CD14-positive monocyte (primary cell): ENCODE data around the gene CD44. TPM values are rescaled to one million over a fixed set of nuclear protein-coding genes. Genes with fewer than 3 reads are reported as not detected.

Source experiments
- DNase-seq, 3 donors: peaks; one replicate each; pipeline ENCODE4 v3.0.0-alpha.2; 2011 to 2022
- H2AFZ ChIP-seq: 2 replicates; pipeline ENCODE4 v1.6.0; 2012; ENCODE audit warnings: mild to moderate bottlenecking, low read depth, low read length, inconsistent platforms; ENCODE audit not compliant: insufficient read depth, poor library complexity, severe bottlenecking
- H3K27ac ChIP-seq, 2 donors: 1 replicate in 1 of 2; 2 replicates in 1 of 2; pipeline ENCODE4 v1.5.1; 2012 to 2013; ENCODE audit warnings: low read length in 2 of 2, control low read depth in 1 of 2, inconsistent platforms in 1 of 2, low read depth in 1 of 2, mild to moderate bottlenecking in 1 of 2
- H3K27me3 ChIP-seq, 2 donors: one replicate each; pipeline versions ENCODE4 v1.6.0 to v1.6.1; 2011 to 2013; ENCODE audit warnings: low read length in 2 of 2; ENCODE audit not compliant: control insufficient read depth in 2 of 2, insufficient read depth in 2 of 2
- H3K36me3 ChIP-seq, 2 donors: replicated peaks in 1 of 2; 1 replicate in 1 of 2; 2 replicates in 1 of 2; pipeline versions ENCODE4 v1.5.1 to v1.6.1; 2012 to 2013; ENCODE audit warnings: low read length in 2 of 2, control low read depth in 1 of 2, inconsistent platforms in 1 of 2, mild to moderate bottlenecking in 1 of 2; ENCODE audit not compliant: insufficient read depth in 2 of 2, control insufficient read depth in 1 of 2
- H3K4me1 ChIP-seq, 2 donors: 1 replicate in 1 of 2; 2 replicates in 1 of 2; pipeline versions ENCODE4 v1.5.1 to v1.6.1; 2012 to 2013; ENCODE audit warnings: low read length in 2 of 2, control low read depth in 1 of 2, inconsistent platforms in 1 of 2, mild to moderate bottlenecking in 1 of 2, moderate library complexity in 1 of 2; ENCODE audit not compliant: insufficient read depth in 2 of 2, control insufficient read depth in 1 of 2
- H3K4me2 ChIP-seq: replicated peaks from 2 replicates; pipeline ENCODE3; 2012; ENCODE audit warnings: low read length, moderate library complexity, mild to moderate bottlenecking; ENCODE audit not compliant: poor library complexity, severe bottlenecking; ENCODE audit errors: extremely low read depth
- H3K4me3 ChIP-seq, 3 experiments: fragments of 200-600 bp in 1 of 3; sonication (generic) in 1 of 3; replicated peaks in 1 of 3; 1 replicate in 2 of 3; 2 replicates in 1 of 3; pipeline ENCODE4 v1.5.1; 2011 to 2013; ENCODE audit warnings: low read length in 3 of 3, mild to moderate bottlenecking in 3 of 3, control low read depth in 2 of 3, low read depth in 2 of 3, inconsistent platforms in 1 of 3, moderate library complexity in 1 of 3
- H3K79me2 ChIP-seq: 2 replicates; pipeline ENCODE4 v1.6.0; 2012; ENCODE audit warnings: mild to moderate bottlenecking, control low read depth, inconsistent platforms, low read length, moderate library complexity; ENCODE audit not compliant: insufficient read depth
- H3K9ac ChIP-seq: 2 replicates; pipeline ENCODE4 v1.6.0; 2017; ENCODE audit warnings: low read length, mild to moderate bottlenecking; ENCODE audit not compliant: insufficient read depth, poor library complexity, severe bottlenecking
- H3K9me3 ChIP-seq, 2 donors: replicated peaks in 1 of 2; 1 replicate in 1 of 2; 2 replicates in 1 of 2; pipeline versions ENCODE4 v1.5.1 to v1.6.1; 2012 to 2013; ENCODE audit warnings: low read length in 2 of 2, control low read depth in 1 of 2; ENCODE audit not compliant: control insufficient read depth in 1 of 2, insufficient read depth in 1 of 2
- H4K20me1 ChIP-seq: 2 replicates; pipeline ENCODE4 v1.6.0; 2012; ENCODE audit warnings: mild to moderate bottlenecking, low read length, control low read depth, moderate library complexity; ENCODE audit not compliant: insufficient read depth
- H3K27ac Mint-ChIP-seq, 7 donors: one replicate each; pipeline ENCODE4 v1.8.0; 2020; ENCODE audit warnings: mild to moderate bottlenecking in 7 of 7, mixed read lengths in 7 of 7, moderate library complexity in 6 of 7, inconsistent platforms in 2 of 7
- H3K27me3 Mint-ChIP-seq, 3 donors: one replicate each; pipeline ENCODE4 v1.8.0; 2021 to 2022; ENCODE audit warnings: low read depth in 3 of 3, mild to moderate bottlenecking in 3 of 3, mixed read lengths in 3 of 3, moderate library complexity in 3 of 3, inconsistent platforms in 1 of 3
- H3K36me3 Mint-ChIP-seq, 2 donors: one replicate each; pipeline ENCODE4 v1.8.0; 2020; ENCODE audit warnings: mixed read lengths in 2 of 2, inconsistent platforms in 1 of 2, mild to moderate bottlenecking in 1 of 2
- H3K4me1 Mint-ChIP-seq: one replicate; pipeline ENCODE4 v1.8.0; 2020; ENCODE audit warnings: mild to moderate bottlenecking, mixed read lengths
- H3K4me3 Mint-ChIP-seq, 2 donors: one replicate each; pipeline ENCODE4 v1.8.0; 2020; ENCODE audit warnings: mild to moderate bottlenecking in 2 of 2, mixed read lengths in 2 of 2, moderate library complexity in 1 of 2
- H3K9me3 Mint-ChIP-seq, 7 donors: one replicate each; pipeline ENCODE4 v1.8.0; 2020 to 2022; ENCODE audit warnings: mixed read lengths in 7 of 7, mild to moderate bottlenecking in 6 of 7, moderate library complexity in 6 of 7, inconsistent platforms in 2 of 7
- CTCF ChIP-seq: fragments of 200-600 bp; IDR thresholded peaks from one replicate; pipeline ENCODE4 v1.8.0; 2022; ENCODE audit warnings: antibody characterized with exemption, mild to moderate bottlenecking
- WGBS: methylation state at CpG from one replicate; pipeline ENCODE4 v1.1.5; 2013; ENCODE audit warnings: missing lambda C conversion rate; ENCODE audit not compliant: insufficient coverage; 5-methylcytosine and 5-hydroxymethylcytosine counted together
- intact Hi-C, 2 donors: fragments of 100-400 bp; cut with micrococcal nuclease; formaldehyde crosslinking; loops; one replicate each; pipeline versions ENCODE4 v1.15.0 to v1.15.1; 2023
- polyA plus RNA-seq, 3 donors: library from polyadenylated mRNA; depleted of rRNA in 1 of 3; unstranded in 2 of 3; stranded (reverse) in 1 of 3; fragments of 300-500 nt in 2 of 3; fragments of >200 nt in 1 of 3; fragmentation: Illumina TruSeq in 2 of 3; gene quantifications; 1 replicate in 2 of 3; 2 replicates in 1 of 3; pipeline ENCODE4 v1.2.3, GENCODE V29; 2012 to 2021

The CD44 gene
- polyA plus RNA-seq, 3 donors: 415 to 866 (median 531) TPM

GRCh38 chr11:35102267-35102666 is 36.7 kb upstream of the CD44 start:
- Histone ChIP-seq H3K79me2 (no peaks in the 10 kb centered on the region), H3K4me3 (no peak overlapping the region), H3K36me3 (no peaks in the 10 kb centered on the region), H3K9ac (no peak overlapping the region), H3K27me3 (no peaks in the 10 kb centered on the region), H3K9me3 (no peaks in the 10 kb centered on the region), H4K20me1 (no peaks in the 10 kb centered on the region), H3K27ac (no peak overlapping the region), H2AFZ (no peak overlapping the region), H3K4me1 (peaks cover 13 to 23% of the 10 kb centered on the region in 2 donors), H3K4me2 (no peak overlapping the region)
- no peak for TF ChIP-seq CTCF
- Mint-ChIP-seq H3K9me3 (peaks cover 0 to 2% (median 0%) of the 10 kb centered on the region in 7 donors), H3K4me1 (peaks cover 23% of the 10 kb centered on the region), H3K27me3 (peaks cover 0 to 2% (median 0%) of the 10 kb centered on the region in 3 donors), H3K27ac (no peak overlapping the region), H3K36me3 (no peaks in the 10 kb centered on the region), H3K4me3 (no peak overlapping the region)
- intact Hi-C loops: no loop called here
- 61% methylated on average over 2 of the region's 2 CpGs for WGBS
- no peak for DNase-seq

DNA sequence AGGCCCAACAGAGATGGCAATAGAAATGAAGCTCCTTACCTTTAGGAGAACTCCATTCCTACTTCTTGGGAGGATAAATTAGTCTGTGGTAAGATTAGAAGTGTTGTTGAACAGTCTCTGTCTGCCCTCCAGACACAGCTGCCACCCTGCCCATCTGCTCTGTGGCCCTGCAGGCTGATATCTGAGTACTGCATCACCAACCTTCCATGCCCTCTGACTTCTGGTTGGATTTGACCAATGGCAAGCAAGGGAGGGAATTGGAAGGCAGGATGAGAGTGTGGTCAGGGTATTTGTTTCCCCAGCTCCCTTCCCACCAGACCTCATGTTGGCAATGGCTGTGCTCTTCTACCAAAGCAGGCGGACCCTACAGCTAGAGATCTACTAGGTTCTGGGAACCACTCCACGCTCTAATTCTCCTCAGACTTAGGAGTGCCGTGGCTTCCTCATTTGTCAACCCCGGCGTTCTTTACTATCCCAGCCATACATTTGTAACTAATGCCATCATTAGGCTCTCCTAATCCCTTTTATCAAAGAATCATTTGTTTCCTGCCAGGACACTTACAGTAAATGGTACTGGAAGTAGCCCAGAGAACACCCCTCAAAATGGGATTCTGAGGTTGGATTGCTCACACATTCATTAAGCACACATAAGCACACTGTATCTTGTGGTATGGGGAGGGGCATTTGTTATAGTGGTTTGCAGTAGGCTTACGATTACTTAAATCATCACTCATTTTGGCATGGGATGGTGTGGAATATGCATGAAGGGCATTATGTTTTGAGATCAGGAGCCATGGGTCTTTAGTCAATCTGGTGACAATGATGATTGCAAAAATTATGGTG is 35.4 kb upstream of the CD44 start:
- no peak overlapping the region for H3K27ac Mint-ChIP-seq

More for the DNA sequence above, 35.4 kb upstream of the CD44 start:
- Histone ChIP-seq H3K79me2 (no peaks in the 10 kb centered on the region), H3K4me1 (peaks cover 24 to 36% of the 10 kb centered on the region in 2 donors), H4K20me1 (no peaks in the 10 kb centered on the region), H3K27me3 (no peaks in the 10 kb centered on the region), H2AFZ (no peak overlapping the region), H3K9me3 (no peaks in the 10 kb centered on the region), H3K27ac (no peak overlapping the region), H3K4me2 (no peak overlapping the region), H3K4me3 (no peak overlapping the region), H3K9ac (no peak overlapping the region), H3K36me3 (no peaks in the 10 kb centered on the region)
- Mint-ChIP-seq H3K4me1 (peaks cover 34% of the 10 kb centered on the region), H3K27me3 (peaks cover 0 to 2% (median 0%) of the 10 kb centered on the region in 3 donors), H3K36me3 (peaks cover under 1 to 5% of the 10 kb centered on the region in 2 donors), H3K9me3 (peaks cover 2 to 7% (median 4%) of the 10 kb centered on the region in 7 donors), H3K4me3 (no peak overlapping the region)
- TF ChIP-seq CTCF: no peak
- intact Hi-C loops: no loop called here
- WGBS: 80% methylated on average over 2 of the region's 6 CpGs
- no peak for DNase-seq
